A549 (cell line): ENCODE results near the gene TMEM143. TPM values are rescaled to one million over a fixed set of nuclear protein-coding genes. Genes with fewer than 3 reads are reported as not detected.

ENCODE experiments used
- ATAC-seq, 2 experiments: fragments of 200-7000 bp in 1 of 2; fragments of >200 bp in 1 of 2; cut with Nextera tagmentation in 1 of 2; cut with Tn5 transposase in 1 of 2; 3 replicates each; pipeline versions ENCODE4 v1.8.0 to v1.9.1; 2018 to 2020; ENCODE audit warnings: mild to moderate bottlenecking in 1 of 2, moderate library complexity in 1 of 2
- CTCF ChIA-PET: fragments of 300-600 bp; sonication (Branson Sonifier 250); formaldehyde crosslinking; extraction: SDS; loops from one replicate; lab custom pipeline; 2021; ENCODE audit warnings: antibody characterized with exemption, inconsistent platforms; lab: Yijun Ruan, JAX
- POLR2A ChIA-PET: fragments of 350-600 bp; formaldehyde crosslinking; extraction: SDS; loops from one replicate; lab custom pipeline; 2021; ENCODE audit warnings: antibody characterized with exemption, inconsistent platforms; lab: Yijun Ruan, JAX
- DNase-seq, 2 experiments: peaks; one replicate each; pipeline versions ENCODE4 v3.0.0 to v3.0.0-alpha.2; 2011 to 2016; ENCODE audit warnings: low read depth in 1 of 2, low spot score in 1 of 2
- FAIRE-seq: peaks from 2 replicates; lab custom pipeline; 2011; peaks lifted over from hg19 to GRCh38; lab: Jason Lieb, UNC
- H3K27ac ChIP-seq, 2 experiments: fragments of >200 bp; sonication (Bioruptor Twin); formaldehyde crosslinking; 3 replicates each; pipeline ENCODE4 v1.5.1; 2016 to 2017
- H3K4me1 ChIP-seq: fragments of >200 bp; sonication (Bioruptor Twin); formaldehyde crosslinking; 3 replicates; pipeline ENCODE4 v1.6.1; 2016
- H3K4me2 ChIP-seq: fragments of >200 bp; sonication (Bioruptor Twin); formaldehyde crosslinking; 3 replicates; pipeline ENCODE4 v1.6.1; 2016
- H3K4me3 ChIP-seq: fragments of >200 bp; sonication (Bioruptor Twin); formaldehyde crosslinking; 3 replicates; pipeline ENCODE4 v1.5.1; 2016
- H3K9me3 ChIP-seq: fragments of >200 bp; sonication (Bioruptor Twin); formaldehyde crosslinking; 3 replicates; pipeline ENCODE4 v1.6.1; 2016
- BHLHE40 ChIP-seq: IDR thresholded peaks from 2 replicates; pipeline ENCODE4 v1.6.1; 2012; ENCODE audit warnings: low read depth, low read length, inconsistent platforms
- CBX8 ChIP-seq: fragments of 200-600 bp; sonication (generic); IDR thresholded peaks from 2 replicates; pipeline ENCODE4 v1.6.1; 2016
- CHD4 ChIP-seq: fragments of 200-600 bp; sonication (generic); IDR thresholded peaks from 2 replicates; pipeline ENCODE4 v1.6.1; 2016; ENCODE audit warnings: antibody characterized with exemption, mild to moderate bottlenecking, borderline replicate concordance
- EHF ChIP-seq: fragments of 250-450 bp; sonication (Bioruptor Pico); IDR thresholded peaks from 2 replicates; pipeline ENCODE4 v1.5.0; 2020; ENCODE audit warnings: mild to moderate bottlenecking
- EHMT2 ChIP-seq: fragments of 200-600 bp; sonication (generic); IDR thresholded peaks from 2 replicates; pipeline ENCODE4 v1.6.1; 2016; ENCODE audit warnings: antibody characterized with exemption, low read depth, mild to moderate bottlenecking, moderate library complexity
- EP300 ChIP-seq, 2 experiments: fragments of >200 bp; sonication (Bioruptor Twin); formaldehyde crosslinking; IDR thresholded peaks; 2 replicates in 1 of 2; 3 replicates in 1 of 2; pipeline ENCODE4 v1.6.1; 2016 to 2017
- ESRRA ChIP-seq: fragments of 150-350 bp; IDR thresholded peaks from 2 replicates; pipeline ENCODE4 v1.6.1; 2014; ENCODE audit warnings: mild to moderate bottlenecking, low read length, borderline replicate concordance
- FOXS1 ChIP-seq: fragments of 250-450 bp; sonication (Bioruptor Pico); IDR thresholded peaks from 2 replicates; pipeline ENCODE4 v1.5.0; 2020; ENCODE audit warnings: mild to moderate bottlenecking, moderate library complexity
- HEYL ChIP-seq: fragments of 250-450 bp; sonication (Bioruptor Pico); IDR thresholded peaks from 2 replicates; pipeline ENCODE4 v1.8.0; 2021; ENCODE audit warnings: mild to moderate bottlenecking, moderate library complexity
- KDM1A ChIP-seq: fragments of 200-600 bp; sonication (generic); IDR thresholded peaks from 2 replicates; pipeline ENCODE4 v1.6.1; 2016; ENCODE audit warnings: low read depth, mild to moderate bottlenecking
- KDM5A ChIP-seq: fragments of 200-600 bp; sonication (generic); IDR thresholded peaks from 2 replicates; pipeline ENCODE4 v1.6.1; 2016; ENCODE audit warnings: antibody characterized with exemption, mild to moderate bottlenecking
- NFE2L2 ChIP-seq: fragments of 150-350 bp; conservative IDR thresholded peaks from 2 replicates; pipeline ENCODE4 v1.6.1; 2014; ENCODE audit warnings: low read length
- PHF8 ChIP-seq: fragments of 200-600 bp; sonication (generic); IDR thresholded peaks from 2 replicates; pipeline ENCODE4 v1.6.1; 2016; ENCODE audit warnings: low read depth, mild to moderate bottlenecking, antibody characterized with exemption, moderate library complexity, borderline replicate concordance
- POLR2A ChIP-seq: IDR thresholded peaks from 2 replicates; pipeline ENCODE4 v1.6.1; 2012; ENCODE audit warnings: mild to moderate bottlenecking, low read length
- POLR2AphosphoS2 ChIP-seq: conservative IDR thresholded peaks from 2 replicates; pipeline ENCODE4 v1.6.1; 2012; ENCODE audit warnings: low read length, improper control_type of control experiment, inconsistent platforms
- RCOR1 ChIP-seq: fragments of 150-350 bp; IDR thresholded peaks from 2 replicates; pipeline ENCODE4 v1.6.1; 2014; ENCODE audit warnings: antibody characterized with exemption, low read length, low read depth
- RFX5 ChIP-seq: fragments of 450-650 bp; IDR thresholded peaks from 2 replicates; pipeline ENCODE4 v1.7.1; 2014; ENCODE audit warnings: antibody characterized with exemption, mild to moderate bottlenecking, moderate library complexity
- RNF2 ChIP-seq: fragments of 200-600 bp; sonication (generic); IDR thresholded peaks from 2 replicates; pipeline ENCODE4 v1.6.1; 2016; ENCODE audit warnings: low read depth, mild to moderate bottlenecking, antibody characterized with exemption, moderate library complexity, borderline replicate concordance
- SMC3 ChIP-seq: fragments of >200 bp; sonication (Bioruptor Twin); formaldehyde crosslinking; IDR thresholded peaks from 3 replicates; pipeline ENCODE4 v1.6.1; 2018; ENCODE audit warnings: inconsistent platforms
- SREBF2 ChIP-seq: fragments of 450-650 bp; IDR thresholded peaks from 2 replicates; pipeline ENCODE4 v1.6.1; 2014; ENCODE audit warnings: mild to moderate bottlenecking, moderate library complexity
- TP53 ChIP-seq: fragments of 250-450 bp; sonication (Bioruptor Pico); IDR thresholded peaks from 2 replicates; pipeline ENCODE4 v1.5.0; 2021; ENCODE audit warnings: mild to moderate bottlenecking, moderate library complexity
- ZNF302 ChIP-seq: fragments of 250-450 bp; sonication (Bioruptor Pico); IDR thresholded peaks from 2 replicates; pipeline ENCODE4 v1.9.0; 2021; ENCODE audit warnings: inconsistent platforms, mild to moderate bottlenecking, moderate library complexity
- ZSCAN20 ChIP-seq: fragments of 250-450 bp; sonication (Bioruptor Pico); IDR thresholded peaks from 2 replicates; pipeline ENCODE4 v1.8.0; 2022; ENCODE audit warnings: mild to moderate bottlenecking, moderate library complexity
- WGBS: methylation state at CpG from one replicate; pipeline ENCODE4 v1.1.6; 2017; ENCODE audit errors: missing lambda C conversion rate; 5-methylcytosine and 5-hydroxymethylcytosine counted together
- polyA plus RNA-seq, 4 experiments: library from polyadenylated mRNA; depleted of rRNA in 3 of 4; stranded (reverse); fragments of >200 nt; fragmentation: RNase III in 1 of 4; extraction: RNeasy Plus Mini Kit Qiagen cat#74134 plus additional on column Dnase treatment in 1 of 4; gene quantifications; 2 replicates in 3 of 4; 3 replicates in 1 of 4; pipeline ENCODE4 v1.2.3, GENCODE V29; 2011 to 2017
- TF ChIP-seq, protein P1 (sequence below): fragments of >200 bp; sonication (Bioruptor Twin); formaldehyde crosslinking; IDR thresholded peaks from 3 replicates; pipeline ENCODE4 v1.6.1; 2016
- TF ChIP-seq, protein P2 (sequence below): IDR thresholded peaks from 2 replicates; pipeline ENCODE4 v1.6.1; 2012; ENCODE audit warnings: low read depth, borderline replicate concordance
- TF ChIP-seq, protein P3 (sequence below): fragments of 250-450 bp; sonication (Bioruptor Pico); IDR thresholded peaks from 2 replicates; pipeline ENCODE4 v1.5.0; 2020; ENCODE audit warnings: low read depth, mild to moderate bottlenecking, moderate library complexity
- TF ChIP-seq, protein P4 (sequence below): IDR thresholded peaks from 2 replicates; pipeline ENCODE4 v1.6.1; 2012
- TF ChIP-seq, protein P5 (sequence below): fragments of >200 bp; sonication (Bioruptor Twin); formaldehyde crosslinking; IDR thresholded peaks from 2 replicates; pipeline ENCODE4 v1.6.1; 2016

TMEM143 gene
- polyA plus RNA-seq, 2 of the 4 experiments (the other 2 are of a cell fraction) = 6.4 to 7.4 TPM

DNA sequence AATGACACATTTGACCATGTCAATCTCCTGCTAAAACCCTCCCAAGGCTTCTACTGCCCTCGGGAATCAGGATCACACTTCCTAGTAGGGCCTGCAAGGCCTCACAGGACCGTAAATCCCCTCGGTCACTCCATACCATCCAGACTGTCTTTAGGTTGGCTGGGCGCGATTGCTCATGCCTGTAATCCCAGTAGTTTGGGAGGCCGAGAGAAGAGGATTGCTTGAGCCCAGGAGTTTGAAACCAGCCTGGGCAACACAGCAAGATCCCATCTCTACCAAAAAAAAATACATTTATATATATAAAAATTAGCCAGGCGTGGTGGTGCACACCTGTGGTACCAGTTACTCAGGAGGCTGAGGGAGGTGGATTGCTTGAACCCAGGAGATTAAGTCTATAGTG, 15.0 kb downstream of the TMEM143 start:
- Histone ChIP-seq H3K27ac (no peak overlapping the region), H3K4me2 (no peak overlapping the region), H3K9me3 (no peaks in the 10 kb centered on the region), H3K4me3 (no peak overlapping the region), H3K4me1 (peaks cover 6% of the 10 kb centered on the region)
- FAIRE-seq = no peak
- CTCF ChIA-PET = interaction anchor here (1.1 to 17.4 kb wide), 6 partner anchors 12 to 240 kb away, joined by 3 to 224 read pairs (median 4); partner anchors contain the start of gene KDELR1
- POLR2A ChIA-PET = no interaction called here
- ATAC-seq = no peak
- DNase-seq = no peak
- TF ChIP-seq, protein P1, sequence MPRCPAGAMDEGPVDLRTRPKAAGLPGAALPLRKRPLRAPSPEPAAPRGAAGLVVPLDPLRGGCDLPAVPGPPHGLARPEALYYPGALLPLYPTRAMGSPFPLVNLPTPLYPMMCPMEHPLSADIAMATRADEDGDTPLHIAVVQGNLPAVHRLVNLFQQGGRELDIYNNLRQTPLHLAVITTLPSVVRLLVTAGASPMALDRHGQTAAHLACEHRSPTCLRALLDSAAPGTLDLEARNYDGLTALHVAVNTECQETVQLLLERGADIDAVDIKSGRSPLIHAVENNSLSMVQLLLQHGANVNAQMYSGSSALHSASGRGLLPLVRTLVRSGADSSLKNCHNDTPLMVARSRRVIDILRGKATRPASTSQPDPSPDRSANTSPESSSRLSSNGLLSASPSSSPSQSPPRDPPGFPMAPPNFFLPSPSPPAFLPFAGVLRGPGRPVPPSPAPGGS = no peak
- TF ChIP-seq KDM5A = no peak
- no peak for TF ChIP-seq BHLHE40
- TF ChIP-seq EHF (CRISPR knock-in tag) = no peak
- no peak for TF ChIP-seq CHD4
- TF ChIP-seq NFE2L2 = no peak
- TF ChIP-seq EHMT2 = no peak
- TF ChIP-seq SREBF2 = no peak
- WGBS = 90% methylated on average over 7 of the region's 7 CpGs

DNA sequence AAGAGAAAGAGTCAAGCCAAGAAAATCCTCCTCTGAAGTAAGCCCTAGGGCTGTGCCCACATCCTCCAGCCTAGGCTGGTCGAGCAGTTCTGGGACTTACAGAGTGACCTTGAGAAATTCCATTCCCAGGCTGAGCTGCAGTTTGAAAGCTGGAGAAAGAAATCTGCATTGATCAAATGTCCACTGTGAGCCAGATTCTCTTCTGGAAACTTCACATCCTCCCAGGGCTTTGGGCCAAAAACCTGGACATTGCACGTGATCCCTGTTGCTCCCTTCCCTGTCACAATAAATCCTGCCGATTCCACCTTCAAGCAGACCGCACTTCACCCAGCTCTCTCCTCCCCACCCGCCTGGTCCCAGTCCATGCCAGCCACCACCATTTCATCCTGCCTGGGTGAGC, 15.7 kb downstream of the TMEM143 start:
- H3K4me1 ChIP-seq = peaks cover 8% of the 10 kb centered on the region
- no peak for FAIRE-seq
- peak overlapping the region in 1 of 2 experiments; percentile 34; a peak in 1 of 6 replicates for H3K27ac ChIP-seq
- TF ChIP-seq RNF2 (no peak), CBX8 (no peak), SMC3 (no peak), ZNF302 (CRISPR knock-in tag) (no peak), RCOR1 (no peak), BHLHE40 (no peak), TP53 (CRISPR knock-in tag) (no peak), CHD4 (no peak), FOXS1 (no peak)
- TF ChIP-seq, protein P2, sequence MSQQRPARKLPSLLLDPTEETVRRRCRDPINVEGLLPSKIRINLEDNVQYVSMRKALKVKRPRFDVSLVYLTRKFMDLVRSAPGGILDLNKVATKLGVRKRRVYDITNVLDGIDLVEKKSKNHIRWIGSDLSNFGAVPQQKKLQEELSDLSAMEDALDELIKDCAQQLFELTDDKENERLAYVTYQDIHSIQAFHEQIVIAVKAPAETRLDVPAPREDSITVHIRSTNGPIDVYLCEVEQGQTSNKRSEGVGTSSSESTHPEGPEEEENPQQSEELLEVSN = no peak
- TF ChIP-seq, protein P3, sequence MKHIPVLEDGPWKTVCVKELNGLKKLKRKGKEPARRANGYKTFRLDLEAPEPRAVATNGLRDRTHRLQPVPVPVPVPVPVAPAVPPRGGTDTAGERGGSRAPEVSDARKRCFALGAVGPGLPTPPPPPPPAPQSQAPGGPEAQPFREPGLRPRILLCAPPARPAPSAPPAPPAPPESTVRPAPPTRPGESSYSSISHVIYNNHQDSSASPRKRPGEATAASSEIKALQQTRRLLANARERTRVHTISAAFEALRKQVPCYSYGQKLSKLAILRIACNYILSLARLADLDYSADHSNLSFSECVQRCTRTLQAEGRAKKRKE = no peak
- TF ChIP-seq, protein P4, sequence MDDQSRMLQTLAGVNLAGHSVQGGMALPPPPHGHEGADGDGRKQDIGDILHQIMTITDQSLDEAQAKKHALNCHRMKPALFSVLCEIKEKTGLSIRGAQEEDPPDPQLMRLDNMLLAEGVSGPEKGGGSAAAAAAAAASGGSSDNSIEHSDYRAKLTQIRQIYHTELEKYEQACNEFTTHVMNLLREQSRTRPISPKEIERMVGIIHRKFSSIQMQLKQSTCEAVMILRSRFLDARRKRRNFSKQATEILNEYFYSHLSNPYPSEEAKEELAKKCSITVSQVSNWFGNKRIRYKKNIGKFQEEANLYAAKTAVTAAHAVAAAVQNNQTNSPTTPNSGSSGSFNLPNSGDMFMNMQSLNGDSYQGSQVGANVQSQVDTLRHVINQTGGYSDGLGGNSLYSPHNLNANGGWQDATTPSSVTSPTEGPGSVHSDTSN = no peak
- no peak overlapping the region for H3K4me2 ChIP-seq
- CTCF ChIA-PET = interaction anchor here (0.6 to 17.4 kb wide), 10 partner anchors 9 to 498 kb away, joined by 3 to 224 read pairs (median 4); partner anchors contain the start of gene KDELR1
- H3K9me3 ChIP-seq = no peaks in the 10 kb centered on the region
- no peak overlapping the region for H3K4me3 ChIP-seq
- POLR2A ChIA-PET = no interaction called here
- WGBS = 67% methylated on average over 5 of the region's 5 CpGs
- no peak for ATAC-seq
- DNase-seq = no peak

DNA sequence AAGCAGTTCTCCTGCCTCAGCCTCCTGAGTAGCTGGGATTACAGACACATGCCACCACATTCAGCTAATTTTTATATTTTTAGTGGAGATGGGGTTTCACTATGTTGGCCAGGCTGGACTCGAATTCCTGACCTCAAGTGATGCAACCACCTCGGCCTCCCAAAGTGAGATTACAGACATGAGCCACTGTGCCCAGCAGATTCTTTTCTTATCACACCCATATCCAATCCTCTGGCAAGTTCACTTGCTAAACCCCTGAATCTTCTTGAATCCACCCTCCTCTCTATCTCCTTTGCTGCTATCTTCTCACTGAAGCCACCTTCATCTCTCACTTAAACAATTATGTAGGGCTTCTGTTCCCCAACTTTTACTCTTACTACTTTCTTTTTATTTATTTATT, 17.5 kb downstream of the TMEM143 start:
- TF ChIP-seq CBX8 = no peak
- no peak for TF ChIP-seq PHF8
- no peak for TF ChIP-seq HEYL
- no peak for TF ChIP-seq RFX5
- no peak for TF ChIP-seq KDM1A
- TF ChIP-seq EP300 (IDR thresholded peaks at IDR 0.05) = no peak
- TF ChIP-seq, protein P2 = no peak
- TF ChIP-seq, protein P1 = no peak
- TF ChIP-seq KDM5A = no peak
- TF ChIP-seq SREBF2 = no peak
- no peak for TF ChIP-seq ESRRA
- TF ChIP-seq POLR2AphosphoS2 = no peak
- no peak for TF ChIP-seq POLR2A
- no peak for TF ChIP-seq RNF2
- TF ChIP-seq ZSCAN20 (CRISPR knock-in tag) = no peak
- TF ChIP-seq, protein P5, sequence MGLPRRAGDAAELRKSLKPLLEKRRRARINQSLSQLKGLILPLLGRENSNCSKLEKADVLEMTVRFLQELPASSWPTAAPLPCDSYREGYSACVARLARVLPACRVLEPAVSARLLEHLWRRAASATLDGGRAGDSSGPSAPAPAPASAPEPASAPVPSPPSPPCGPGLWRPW = no peak
- H3K27ac ChIP-seq = no peak overlapping the region
- no peaks in the 10 kb centered on the region for H3K9me3 ChIP-seq
- no peak overlapping the region for H3K4me3 ChIP-seq
- no peak for ATAC-seq
- no peak overlapping the region for H3K4me2 ChIP-seq
- ChIA-PET CTCF (interaction anchor here (0.9 to 17.4 kb wide), 5 partner anchors 10 to 238 kb away, joined by 3 to 224 read pairs (median 16); partner anchors contain the start of gene KDELR1), POLR2A (interaction anchor here (0.6 to 0.9 kb wide), 2 partner anchors 13 to 25 kb away, joined by 4 read pairs; no protein-coding TSS in a partner anchor)
- FAIRE-seq = no peak
- WGBS = 85% methylated on average over 2 of the region's 2 CpGs
- H3K4me1 ChIP-seq = peaks cover 15% of the 10 kb centered on the region
- DNase-seq = no peak
